Endothelial cell of umbilical vein (primary cell): ENCODE measurements around the gene RAB12. TPM values are rescaled to one million over a fixed set of nuclear protein-coding genes. Genes with fewer than 3 reads are reported as not detected.
A peak's percentile ranks its signal among the peaks of the same experiment; 100 is the strongest.

ENCODE experiments used
- BruUV-seq: library from RNA; stranded (reverse); fragments of 400-500 nt; replicated peaks from 2 replicates; lab custom pipeline; 2021; lab: Mats Ljungman, UMichigan
- CTCF ChIA-PET: fragments of 300-600, 350-600 bp; sonication (Branson Sonifier 250); formaldehyde crosslinking; loops from one replicate; lab custom pipeline; 2021; ENCODE audit warnings: antibody characterized with exemption, inconsistent platforms; lab: Charles Lee
- POLR2A ChIA-PET: fragments of 300-600, 350-600 bp; sonication (Branson Sonifier 250); formaldehyde crosslinking; loops from one replicate; lab custom pipeline; 2021; ENCODE audit warnings: antibody characterized with exemption, inconsistent platforms; lab: Charles Lee
- DNase-seq: peaks from one replicate; pipeline ENCODE4 v3.0.0-alpha.2; 2011; ENCODE audit warnings: low read depth, low spot score
- FAIRE-seq: peaks from 2 replicates; lab custom pipeline; 2011; peaks lifted over from hg19 to GRCh38; lab: Jason Lieb, UNC
- H2AFZ ChIP-seq: 2 replicates; pipeline ENCODE4 v1.6.0; 2012; ENCODE audit warnings: low read depth, low read length, control low read depth, inconsistent platforms
- H3K27ac ChIP-seq: 2 replicates; pipeline ENCODE4 v1.5.1; 2011; ENCODE audit warnings: low read depth, mild to moderate bottlenecking, control low read depth, low read length, moderate library complexity; ENCODE audit not compliant: insufficient read depth
- H3K27me3 ChIP-seq, 2 experiments: 2 replicates each; pipeline versions ENCODE4 v1.6.0 to v1.6.1; 2011; ENCODE audit warnings: low read length in 2 of 2, mixed read lengths in 1 of 2; ENCODE audit not compliant: control insufficient read depth in 2 of 2, insufficient read depth in 2 of 2
- H3K36me3 ChIP-seq, 2 experiments: 2 replicates in 1 of 2; 3 replicates in 1 of 2; pipeline ENCODE4 v1.5.1; 2011; ENCODE audit warnings: low read length in 2 of 2, mild to moderate bottlenecking in 1 of 2, moderate library complexity in 1 of 2; ENCODE audit not compliant: control insufficient read depth in 2 of 2, insufficient read depth in 2 of 2; ENCODE audit errors: extremely low read depth in 1 of 2
- H3K4me1 ChIP-seq: 3 replicates; pipeline ENCODE4 v1.5.1; 2011; ENCODE audit warnings: mild to moderate bottlenecking, low read length; ENCODE audit not compliant: control insufficient read depth, insufficient read depth; ENCODE audit errors: extremely low read depth
- H3K4me2 ChIP-seq: 2 replicates; pipeline ENCODE4 v1.6.1; 2011; ENCODE audit warnings: low read length, control low read depth, mixed read lengths; ENCODE audit not compliant: insufficient read depth
- H3K4me3 ChIP-seq, 3 experiments: fragments of 200-600 bp in 1 of 3; sonication (generic), shearing (Covaris generic) in 1 of 3; replicated peaks in 1 of 3; 2 replicates each; pipeline ENCODE4 v1.5.1; 2011 to 2016; ENCODE audit warnings: control low read depth in 3 of 3, low read length in 3 of 3, mild to moderate bottlenecking in 2 of 3, inconsistent platforms in 1 of 3, low read depth in 1 of 3, moderate library complexity in 1 of 3; ENCODE audit not compliant: insufficient read depth in 1 of 3
- H3K79me2 ChIP-seq: 2 replicates; pipeline ENCODE4 v1.6.0; 2012; ENCODE audit warnings: low read length, inconsistent platforms; ENCODE audit not compliant: control insufficient read depth, insufficient read depth
- H3K9ac ChIP-seq: replicated peaks from 2 replicates; pipeline ENCODE3; 2011; ENCODE audit warnings: low read length, control low read depth; ENCODE audit not compliant: insufficient read depth; ENCODE audit errors: extremely low read depth
- H3K9me1 ChIP-seq: replicated peaks from 3 replicates; pipeline ENCODE4 v1.6.0; 2011; ENCODE audit warnings: mild to moderate bottlenecking, low read length; ENCODE audit not compliant: control insufficient read depth, insufficient read depth; ENCODE audit errors: extremely low read depth
- H3K9me3 ChIP-seq: replicated peaks from 2 replicates; pipeline ENCODE4 v1.5.1; 2012; ENCODE audit warnings: low read length, inconsistent platforms; ENCODE audit not compliant: control insufficient read depth, insufficient read depth
- H4K20me1 ChIP-seq: replicated peaks from 2 replicates; pipeline ENCODE3; 2011; ENCODE audit warnings: mild to moderate bottlenecking, low read length; ENCODE audit not compliant: control insufficient read depth, insufficient read depth; ENCODE audit errors: extremely low read depth
- CTCF ChIP-seq, 2 donors: IDR thresholded peaks; 1 replicate in 1 of 2; 2 replicates in 1 of 2; pipeline ENCODE4 v1.5.1; 2011; ENCODE audit warnings: low read length in 2 of 2, mild to moderate bottlenecking in 2 of 2, moderate library complexity in 2 of 2, control low read depth in 1 of 2, inconsistent platforms in 1 of 2, low read depth in 1 of 2; ENCODE audit not compliant: insufficient read depth in 1 of 2; ENCODE audit errors: extremely low read depth in 1 of 2
- EZH2 ChIP-seq: IDR thresholded peaks from 2 replicates; pipeline ENCODE4 v1.6.1; 2012; ENCODE audit warnings: borderline replicate concordance, low read depth, mild to moderate bottlenecking, moderate library complexity, low read length, inconsistent platforms; ENCODE audit not compliant: severe bottlenecking
- FOS ChIP-seq: IDR thresholded peaks from 2 replicates; pipeline ENCODE4 v1.6.1; 2011; ENCODE audit warnings: mild to moderate bottlenecking, low read length, moderate library complexity, borderline replicate concordance; ENCODE audit not compliant: insufficient read depth
- GATA2 ChIP-seq: IDR thresholded peaks from 2 replicates; pipeline ENCODE4 v1.7.0; 2011; ENCODE audit warnings: low read depth, mild to moderate bottlenecking, moderate library complexity, mixed read lengths, low read length; ENCODE audit not compliant: insufficient read length, insufficient read depth
- JUN ChIP-seq: IDR thresholded peaks from 2 replicates; pipeline ENCODE4 v1.6.1; 2011; ENCODE audit warnings: borderline replicate concordance, low read depth; ENCODE audit not compliant: insufficient read length, insufficient read depth
- MYC ChIP-seq: IDR thresholded peaks from one replicate; pipeline ENCODE4 v1.6.1; 2011; ENCODE audit warnings: mild to moderate bottlenecking, low read depth, low read length
- POLR2A ChIP-seq: IDR thresholded peaks from 2 replicates; pipeline ENCODE4 v1.6.1; 2012; ENCODE audit warnings: low read depth, mild to moderate bottlenecking, control low read depth, low read length
- POLR2AphosphoS5 ChIP-seq: IDR thresholded peaks from 2 replicates; pipeline ENCODE4 v1.6.1; 2012; ENCODE audit warnings: low read depth, mild to moderate bottlenecking, control low read depth, low read length, moderate library complexity; ENCODE audit not compliant: insufficient read depth
- dilution Hi-C: fragments of 300-500 bp; cut with MboI; formaldehyde crosslinking; loops from one replicate; pipeline ENCODE4 v1.15.0; 2019; ENCODE audit warnings: low sequenced_read_pairs; ENCODE audit not compliant: extremely low pct_ligation_motif_present
- intact Hi-C: fragments of 100-400 bp; cut with micrococcal nuclease; formaldehyde crosslinking; loops from one replicate; pipeline ENCODE4 v1.10.0; 2022
- polyA plus RNA-seq, 4 experiments: library from polyadenylated mRNA; depleted of rRNA in 3 of 4; stranded (reverse) in 3 of 4; unstranded in 1 of 4; fragments of >200 nt; gene quantifications; 2 replicates each; pipeline versions ENCODE4 v1.2.1 to v1.2.3, GENCODE V29; 2011 to 2012; ENCODE audit warnings: missing spikeins in 1 of 4
- total RNA-seq: library from RNA; stranded (reverse); gene quantifications from 2 replicates; pipeline ENCODE4 v1.2.3, GENCODE V29; 2021
- TF ChIP-seq, protein P1 (sequence below): IDR thresholded peaks from 2 replicates; pipeline ENCODE4 v1.6.1; 2011; ENCODE audit not compliant: insufficient read depth, insufficient read length

RAB12 gene
- total and polyA plus RNA-seq, 2 donors (not counting 3 experiments of a cell fraction or from before 2014, with no cell fraction given), result 11.5 to 42.0 TPM

DNA sequence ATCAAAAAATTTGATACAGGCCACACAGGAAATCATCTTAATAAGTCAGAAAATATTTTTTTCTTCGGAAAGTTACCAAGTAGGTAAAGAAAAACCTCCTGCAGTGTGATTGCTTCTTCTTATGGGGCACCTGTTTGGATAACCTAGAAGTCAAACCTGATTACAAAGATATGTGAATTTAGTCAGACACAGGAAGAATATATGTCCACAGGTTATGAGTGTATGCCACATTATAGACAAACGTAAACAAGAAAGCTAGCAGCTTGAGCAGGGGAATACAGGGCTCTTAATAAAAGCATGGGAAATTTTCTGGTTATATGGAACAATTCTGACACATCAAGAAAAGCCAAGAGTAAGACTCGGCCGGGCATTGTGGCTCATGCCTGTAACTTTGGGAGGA is 60.3 kb downstream of the RAB12 start:
- POLR2A ChIA-PET, result interaction anchor here (0.7 kb wide), 1 partner anchor 607 kb away, joined by 4 read pairs; no protein-coding TSS in a partner anchor
- no peak overlapping the region for H3K4me3 ChIP-seq
- dilution Hi-C loops, result no loop called here
- TF ChIP-seq MYC (no peak), FOS (no peak), POLR2AphosphoS5 (no peak), JUN (no peak)
- TF ChIP-seq, protein P1, sequence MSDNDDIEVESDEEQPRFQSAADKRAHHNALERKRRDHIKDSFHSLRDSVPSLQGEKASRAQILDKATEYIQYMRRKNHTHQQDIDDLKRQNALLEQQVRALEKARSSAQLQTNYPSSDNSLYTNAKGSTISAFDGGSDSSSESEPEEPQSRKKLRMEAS, result no peak
- no peaks in the 10 kb centered on the region for H3K27me3 ChIP-seq
- no peaks in the 10 kb centered on the region for H3K36me3 ChIP-seq
- H3K9me3 ChIP-seq, result no peaks in the 10 kb centered on the region
- CTCF ChIA-PET, result interaction anchor here (1.0 kb wide), 2 partner anchors 15 to 27 kb away, joined by 3 to 4 read pairs; no protein-coding TSS in a partner anchor
- H4K20me1 ChIP-seq, result no peaks in the 10 kb centered on the region
- no peak overlapping the region for H3K4me2 ChIP-seq
- no peak overlapping the region for H2AFZ ChIP-seq
- no peaks in the 10 kb centered on the region for H3K79me2 ChIP-seq
- FAIRE-seq, result no peak
- peaks cover 19% of the 10 kb centered on the region for H3K4me1 ChIP-seq
- H3K9ac ChIP-seq, result no peak overlapping the region
- intact Hi-C loops, result no loop called here
- no peak overlapping the region for H3K27ac ChIP-seq
- DNase-seq, result peak; percentile 22
- BruUV-seq, result no TSS peak
- no peaks in the 10 kb centered on the region for H3K9me1 ChIP-seq

DNA sequence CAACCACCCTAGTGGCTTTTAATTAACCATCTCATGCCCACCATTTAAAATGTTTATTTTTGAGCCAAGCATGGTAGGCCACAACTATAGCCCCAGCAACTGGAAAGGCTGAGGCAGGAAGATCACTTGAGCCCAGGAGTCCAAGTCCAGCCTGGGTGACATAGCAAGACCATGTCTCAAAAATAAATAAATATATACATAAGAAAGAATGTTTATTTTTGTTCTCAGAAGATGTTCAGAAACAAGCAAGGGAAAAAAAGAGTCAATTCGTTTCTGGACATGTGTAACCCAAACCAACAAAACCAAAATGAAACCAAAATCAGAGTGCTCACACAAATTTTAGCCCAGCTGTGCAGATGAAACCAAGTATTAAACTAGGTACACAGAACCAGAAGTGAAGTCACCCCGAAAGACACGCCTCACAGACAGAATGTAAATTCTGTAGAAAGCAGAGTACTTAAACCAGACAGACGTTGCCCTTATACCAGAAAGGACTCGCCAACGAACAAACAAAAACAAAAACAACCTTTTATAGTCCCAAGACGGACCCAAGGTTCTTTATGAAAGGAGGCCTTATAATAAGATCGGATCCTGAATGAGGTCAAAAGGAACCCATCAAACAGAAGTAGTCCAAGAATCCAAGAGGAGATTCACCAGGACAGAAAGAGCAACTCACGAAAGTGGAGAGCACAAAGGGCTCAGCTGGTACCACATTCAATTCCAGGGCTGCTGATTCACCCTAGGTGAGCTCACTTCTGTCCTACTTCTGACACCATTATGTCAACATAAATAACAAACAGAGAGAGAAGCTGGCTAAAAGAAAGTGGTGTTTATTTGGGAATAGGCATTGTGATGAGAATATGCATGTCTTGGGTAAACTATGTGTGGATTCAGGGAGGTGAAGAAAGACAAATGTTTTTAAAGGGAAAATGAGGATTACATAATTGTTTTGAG is 64.3 kb downstream of the RAB12 start:
- Histone ChIP-seq H3K27ac (no peak overlapping the region), H3K4me3 (no peak overlapping the region), H3K4me2 (no peak overlapping the region), H3K9ac (no peak overlapping the region), H3K9me1 (no peaks in the 10 kb centered on the region), H3K4me1 (no peaks in the 10 kb centered on the region), H3K9me3 (no peaks in the 10 kb centered on the region), H4K20me1 (no peaks in the 10 kb centered on the region), H2AFZ (no peak overlapping the region), H3K27me3 (no peaks in the 10 kb centered on the region), H3K79me2 (no peaks in the 10 kb centered on the region), H3K36me3 (no peaks in the 10 kb centered on the region)
- BruUV-seq, result no TSS peak
- FAIRE-seq (no peak), DNase-seq (no peak)
- ChIA-PET CTCF (interaction anchor here (1.4 to 2.2 kb wide), 3 partner anchors 7 to 20 kb away, joined by 4 to 8 read pairs (median 5); no protein-coding TSS in a partner anchor), POLR2A (no interaction called here)
- TF ChIP-seq POLR2AphosphoS5 (no peak), FOS (no peak), JUN (no peak), CTCF (IDR thresholded peaks at IDR 0.05; ENCODE audit: extremely low read depth in 1 of 2, insufficient read depth in 1 of 2, low read depth in 1 of 2, low read length in 2 of 2) (no peak), GATA2 (no peak), EZH2 (no peak), MYC (no peak), POLR2A (no peak)
- TF ChIP-seq, protein P1, result no peak
- dilution Hi-C loops, result no loop called here
- intact Hi-C loops, result no loop called here
